Right hindlimb (tissue), 1 donor: ENCODE measurements around the gene ERMN.
"Not testable (repeated sequence)": the region's sequence is repeated elsewhere in the genome, so short reads cannot be mapped to it uniquely, and the experiment has no call there.

ENCODE experiments used
- DNase-seq: peaks from one replicate; pipeline ENCODE4 v3.0.0-alpha.2; 2018

ERMN gene

DNA sequence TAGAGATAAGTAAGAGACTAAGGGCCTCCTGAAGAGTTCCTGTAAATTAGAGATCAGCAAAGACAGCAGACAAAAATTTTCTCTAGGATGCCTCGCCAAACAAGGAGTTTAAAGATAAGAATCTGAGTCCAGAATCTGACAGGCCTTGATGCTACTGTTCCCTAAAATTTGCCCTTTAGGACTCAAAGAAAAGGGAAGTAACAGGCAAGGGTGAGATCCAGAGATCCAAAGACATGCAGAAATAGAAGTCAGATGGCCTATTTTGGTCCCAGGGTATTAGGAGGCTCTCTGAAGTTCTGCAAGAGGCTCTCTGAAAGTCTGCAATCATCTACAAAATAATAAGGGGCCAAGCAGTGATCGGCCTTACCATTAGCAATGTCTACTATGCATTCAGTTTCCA lies 35.1 kb downstream of the ERMN start:
- no peak for DNase-seq

GRCh38 chr2:157287160-157287559 lies 38.5 kb downstream of the ERMN start:
- DNase-seq: no peak

DNA sequence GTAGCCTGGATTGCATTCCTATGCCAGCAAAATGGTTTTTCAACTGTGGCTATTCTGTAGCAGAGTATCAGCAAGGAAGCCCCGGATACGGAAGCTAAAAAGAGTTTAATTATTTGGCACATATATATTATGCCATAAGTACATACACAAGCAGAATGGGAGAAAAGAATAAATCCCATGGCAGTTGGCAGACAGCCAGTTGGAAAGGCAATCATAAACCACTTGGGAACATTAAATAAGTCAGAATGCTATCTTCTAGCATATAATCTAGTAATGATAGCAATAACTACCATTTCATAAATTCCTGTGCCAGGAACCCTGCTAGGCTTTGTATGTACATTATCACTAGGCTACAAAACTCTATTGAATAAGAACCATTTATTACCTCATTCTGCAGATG lies 42.2 kb downstream of the ERMN start:
- no peak for DNase-seq

GRCh38 chr2:157281316-157281715 lies 44.3 kb downstream of the ERMN start:
- no peak for DNase-seq

DNA sequence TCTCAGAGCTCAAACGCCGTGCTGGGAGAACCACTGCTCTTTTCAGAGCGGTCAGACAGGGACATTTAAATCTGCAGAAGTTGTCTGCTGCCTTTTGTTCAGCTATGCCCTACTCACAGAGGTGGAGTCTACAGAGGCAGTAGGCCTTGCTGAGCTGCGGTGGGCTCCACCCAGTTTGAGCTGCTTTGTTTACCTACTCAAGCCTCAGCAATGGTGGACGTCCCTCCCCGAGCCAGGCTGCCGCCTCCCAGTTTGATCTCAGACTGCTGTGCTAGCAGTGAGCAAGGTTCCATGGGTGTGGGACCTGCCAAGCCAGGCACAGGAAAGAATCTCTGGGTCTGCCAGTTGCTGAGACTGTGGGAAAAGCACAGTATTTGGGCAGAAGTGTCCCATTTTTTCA lies 46.3 kb downstream of the ERMN start:
- not testable (repeated sequence) for DNase-seq

GRCh38 chr2:157271590-157272203 lies 53.9 kb downstream of the ERMN start:
- DNase-seq: no peak

DNA sequence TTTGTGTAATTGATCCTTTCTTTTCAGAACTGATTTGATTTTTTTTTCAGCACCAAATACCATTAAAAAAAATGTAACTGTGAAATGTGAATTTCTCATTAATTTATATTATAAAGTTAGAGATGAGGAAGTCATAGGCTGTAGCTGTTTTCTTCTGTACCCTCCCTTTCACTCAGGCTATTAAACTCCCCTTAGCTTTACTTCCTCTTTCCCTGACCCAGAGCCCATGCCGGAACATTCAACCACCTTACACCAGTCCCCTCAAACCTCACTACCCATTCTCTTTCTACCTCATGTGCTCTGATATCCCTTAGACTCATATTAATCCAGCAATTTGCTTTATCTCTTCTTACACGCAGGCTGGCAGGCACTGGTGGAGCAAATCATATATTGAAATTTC lies 55.7 kb downstream of the ERMN start:
- no peak for DNase-seq

GRCh38 chr2:157269060-157269459 lies 56.6 kb downstream of the ERMN start:
- no peak for DNase-seq
